NCI-H526 (cell line): Measurements from ENCODE around the gene PLEKHS1.
A peak's percentile ranks its signal among the peaks of the same experiment; 100 is the strongest.
"Not testable (repeated sequence)": the region's sequence is repeated elsewhere in the genome, so short reads cannot be mapped to it uniquely, and the experiment has no call there.

Source experiments
- DNase-seq, 2 experiments: peaks; one replicate each; lab custom pipeline; 2025; lab: John Stamatoyannopoulos, UW

PLEKHS1 gene

DNA sequence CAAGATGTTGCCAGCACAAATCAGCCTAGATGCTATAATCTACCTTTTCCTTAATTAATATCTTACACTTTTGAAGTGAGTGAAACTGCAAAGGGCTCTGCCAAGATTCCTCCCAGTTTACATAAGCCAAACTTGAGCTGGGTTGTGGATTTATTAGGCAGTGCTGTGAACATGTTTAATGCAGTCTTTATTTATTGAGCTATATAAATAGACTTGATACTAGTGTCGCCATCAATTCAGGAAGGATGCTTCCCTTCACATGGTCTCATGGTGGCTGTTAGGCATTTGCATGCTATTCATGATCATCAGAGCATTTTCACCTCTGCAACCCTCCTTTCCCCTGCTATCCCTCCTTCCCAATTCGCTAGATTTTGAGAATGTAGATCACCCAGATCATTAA is 40.2 kb downstream of the PLEKHS1 start:
- peak; percentile 60 to 62 for DNase-seq

DNA sequence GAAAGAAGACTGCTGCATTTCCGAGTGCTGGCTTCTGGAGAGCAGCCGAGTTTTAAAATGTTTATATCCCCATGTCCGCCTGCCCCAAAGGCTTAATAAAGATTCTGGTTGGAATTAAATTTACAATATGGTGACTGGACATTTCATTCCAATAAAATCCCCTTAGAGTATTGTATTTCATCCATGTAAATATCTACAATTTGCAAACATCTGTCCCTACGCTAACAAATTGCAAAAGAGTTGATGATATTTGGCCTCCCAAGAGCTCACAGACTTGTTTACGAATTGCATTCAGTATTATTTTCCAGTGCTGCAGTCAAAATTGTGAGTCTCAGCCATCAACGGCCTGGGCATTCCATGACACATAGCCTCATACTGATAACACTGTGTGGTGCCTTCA is 50.1 kb downstream of the PLEKHS1 start:
- peak; percentile 9 to 14 for DNase-seq

DNA sequence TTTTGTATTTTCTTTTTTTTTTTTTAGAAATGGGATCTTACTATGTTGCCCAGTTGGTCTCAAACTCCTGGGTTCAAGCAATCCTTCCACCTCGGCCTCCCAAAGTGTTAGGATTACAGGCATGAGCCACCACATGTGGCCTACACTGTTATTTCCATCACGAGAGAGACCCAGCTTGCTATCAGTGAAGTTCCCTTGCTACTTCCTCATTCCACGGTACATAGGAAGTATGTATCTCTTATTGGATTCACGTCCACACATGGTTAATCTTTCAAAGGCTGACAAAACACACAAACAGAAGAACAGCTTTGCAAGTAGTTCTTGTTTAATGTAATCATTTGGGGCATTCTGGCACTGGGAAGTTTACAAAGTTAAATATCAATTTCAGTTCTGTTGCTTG is 51.5 kb downstream of the PLEKHS1 start:
- DNase-seq, result no peak

DNA sequence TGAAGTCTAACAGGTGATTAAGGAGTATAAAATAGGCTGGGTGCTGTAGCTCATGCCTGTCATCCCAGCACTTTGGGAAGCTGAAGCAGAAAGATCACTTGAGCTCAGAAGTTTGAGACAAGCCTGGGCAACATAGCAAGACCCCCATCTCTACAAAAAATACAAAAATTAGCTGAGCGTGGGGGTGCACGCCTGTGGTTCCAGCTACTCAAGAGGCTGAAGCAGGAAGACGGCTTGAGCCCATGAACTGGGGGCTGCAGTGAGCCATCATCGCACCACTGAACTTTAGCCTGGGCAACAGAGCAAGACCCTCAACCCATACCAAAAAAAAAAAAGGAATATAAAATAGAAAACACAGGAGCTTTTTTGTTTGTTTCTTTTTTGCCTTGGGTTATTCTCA is 55.0 kb downstream of the PLEKHS1 start:
- DNase-seq, result no peak

DNA sequence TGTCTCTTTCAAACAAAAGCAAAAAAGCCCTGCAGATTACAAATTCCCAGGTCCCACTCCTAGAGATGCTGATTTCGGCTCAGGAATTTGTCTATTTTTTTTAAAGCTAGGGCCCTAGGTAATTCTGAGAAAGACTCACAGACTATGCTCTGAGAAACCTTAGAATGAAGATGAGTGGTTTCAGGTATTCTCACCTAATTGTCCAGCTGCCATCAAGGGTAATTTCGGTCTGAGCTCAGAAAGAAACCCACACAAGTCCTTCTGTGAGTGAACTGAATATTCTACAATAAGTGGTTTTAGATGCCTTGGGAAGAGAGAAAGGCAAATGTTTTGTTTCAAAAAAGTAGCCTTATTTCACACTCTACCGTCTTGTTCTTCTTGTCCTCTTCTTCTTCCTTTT is 56.7 kb downstream of the PLEKHS1 start:
- no peak for DNase-seq

DNA sequence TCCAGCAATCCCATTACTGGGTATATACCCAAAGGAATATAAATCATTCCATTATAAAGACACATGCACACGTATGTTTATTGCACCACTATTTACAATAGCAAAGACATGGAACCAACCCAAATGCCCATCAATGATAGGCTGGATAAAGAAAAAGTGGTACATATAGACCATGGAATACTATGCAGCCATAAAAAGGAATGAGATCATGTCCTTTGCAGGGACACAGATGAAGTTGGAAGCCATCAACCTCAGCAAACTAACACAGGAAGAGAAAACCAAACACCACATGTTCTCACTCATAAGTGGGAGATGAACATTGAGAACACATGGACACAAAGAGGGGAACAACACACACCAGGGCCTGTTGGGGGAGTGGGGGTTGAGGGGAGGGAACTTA is 63.2 kb downstream of the PLEKHS1 start:
- not testable (repeated sequence) for DNase-seq

DNA sequence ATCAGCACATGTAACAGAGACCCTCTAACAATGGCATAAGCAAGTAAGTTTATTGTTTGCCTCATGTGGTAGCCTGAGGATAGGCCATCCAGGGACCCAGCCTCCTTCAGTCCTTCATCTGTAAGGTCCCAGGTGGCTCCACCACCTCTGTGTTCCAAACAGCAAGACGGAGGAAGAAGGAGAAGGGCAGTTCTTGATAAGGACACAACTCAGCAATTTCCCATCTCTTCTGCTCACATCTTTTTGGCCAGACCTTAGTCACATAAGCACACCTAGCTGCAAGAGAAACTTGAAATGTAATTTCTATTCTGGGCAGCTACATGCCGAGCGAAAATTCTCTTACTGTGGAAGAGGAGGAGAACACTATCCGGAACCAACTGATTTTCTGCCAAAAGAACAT is 68.5 kb downstream of the PLEKHS1 start:
- DNase-seq, result no peak

DNA sequence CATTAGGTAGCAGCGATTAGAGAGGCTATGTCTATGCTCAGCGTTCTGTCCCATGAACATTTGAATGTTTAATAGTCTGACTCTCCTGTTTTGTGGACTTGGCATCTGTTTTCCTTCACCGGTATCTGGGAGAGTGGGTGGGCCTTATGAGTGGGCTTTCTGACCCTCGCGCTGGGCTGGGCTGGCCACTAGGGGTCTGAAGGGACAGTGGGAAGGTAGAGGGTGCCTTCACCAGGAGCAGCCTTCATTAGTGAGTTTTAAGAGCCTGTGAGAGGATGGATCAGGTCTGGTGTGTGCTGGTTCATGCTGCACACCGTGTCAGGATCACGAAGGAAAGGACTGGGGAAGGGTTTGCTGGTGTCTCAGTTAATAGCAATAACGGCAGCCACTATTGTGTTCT is 69.0 kb downstream of the PLEKHS1 start:
- peak in 1 of 2 experiments; percentile 1 for DNase-seq

DNA sequence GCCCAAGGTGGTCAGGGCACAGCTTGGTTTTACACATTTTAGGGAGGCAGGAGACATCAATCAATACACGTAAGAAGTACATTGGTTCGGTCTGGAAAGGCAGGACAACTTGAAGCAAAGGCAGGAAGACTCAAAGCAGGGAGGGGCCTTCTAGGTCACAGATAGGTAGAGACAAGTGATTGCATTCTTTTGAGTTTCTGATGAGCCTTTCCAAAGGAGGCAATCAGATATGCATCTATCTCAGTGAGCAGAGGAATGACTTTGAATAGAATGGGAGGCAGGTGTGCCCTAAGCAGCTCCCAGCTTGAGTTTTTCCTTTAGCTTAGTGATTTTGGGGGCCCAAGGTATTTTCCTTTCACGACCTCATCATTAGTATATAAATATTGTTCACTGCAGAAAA is 69.8 kb downstream of the PLEKHS1 start:
- not testable (repeated sequence) for DNase-seq

DNA sequence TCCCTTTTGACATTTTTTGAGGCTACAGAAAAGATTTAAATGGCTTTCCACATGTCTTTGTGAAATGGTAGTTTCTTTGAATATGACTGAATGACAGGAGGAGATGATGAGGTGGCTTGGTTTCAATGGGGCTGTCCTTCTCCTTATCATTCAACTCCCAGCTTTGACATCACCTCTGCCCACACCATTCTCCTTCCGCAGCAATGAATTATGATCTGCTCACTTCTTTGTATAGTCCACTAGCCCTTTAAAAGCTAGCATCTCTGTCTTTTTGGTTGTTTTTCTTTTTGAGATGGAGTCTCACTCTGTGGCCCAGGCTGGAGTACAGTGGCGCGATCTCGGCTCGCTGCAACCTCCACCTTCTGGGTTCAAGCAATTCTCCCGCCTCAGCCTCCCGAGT is 70.7 kb downstream of the PLEKHS1 start:
- DNase-seq, result no peak

DNA sequence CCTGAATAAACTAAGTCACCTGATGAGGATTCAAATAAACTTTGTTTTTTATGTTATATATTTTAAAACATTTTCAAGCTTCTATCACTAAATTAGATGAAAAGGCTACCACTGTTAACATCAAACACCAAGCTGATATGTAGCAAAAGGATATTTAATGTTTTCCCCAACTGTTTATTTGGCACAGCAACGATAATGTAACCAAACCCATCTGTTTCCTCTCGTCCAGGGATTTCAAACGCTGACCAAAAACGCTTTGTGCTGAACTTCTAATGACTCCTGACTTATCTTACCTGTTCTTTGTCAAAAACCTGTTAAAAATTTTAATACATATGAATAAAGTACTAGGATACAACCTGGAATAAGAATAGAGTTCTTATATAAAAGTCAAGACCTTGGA is 71.9 kb downstream of the PLEKHS1 start:
- DNase-seq, result no peak

DNA sequence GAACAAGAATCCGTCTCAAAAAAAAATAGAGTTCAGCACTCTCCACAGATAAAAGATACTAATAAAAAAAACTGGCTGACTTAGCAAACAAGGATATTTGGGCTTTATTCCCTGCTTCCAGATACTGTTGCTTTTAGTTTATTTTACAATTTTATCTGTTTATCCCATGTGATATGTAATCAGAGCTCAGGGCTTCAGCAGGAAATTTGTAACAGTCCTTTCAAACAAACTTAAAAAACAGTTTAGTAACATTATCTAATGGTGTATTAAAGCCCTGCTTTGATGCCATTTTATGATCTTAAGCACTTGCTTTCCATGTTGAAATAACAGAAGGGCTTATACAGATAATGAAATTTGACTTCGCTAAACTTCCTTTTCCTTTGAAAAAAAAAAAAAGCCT is 74.3 kb downstream of the PLEKHS1 start:
- no peak for DNase-seq

DNA sequence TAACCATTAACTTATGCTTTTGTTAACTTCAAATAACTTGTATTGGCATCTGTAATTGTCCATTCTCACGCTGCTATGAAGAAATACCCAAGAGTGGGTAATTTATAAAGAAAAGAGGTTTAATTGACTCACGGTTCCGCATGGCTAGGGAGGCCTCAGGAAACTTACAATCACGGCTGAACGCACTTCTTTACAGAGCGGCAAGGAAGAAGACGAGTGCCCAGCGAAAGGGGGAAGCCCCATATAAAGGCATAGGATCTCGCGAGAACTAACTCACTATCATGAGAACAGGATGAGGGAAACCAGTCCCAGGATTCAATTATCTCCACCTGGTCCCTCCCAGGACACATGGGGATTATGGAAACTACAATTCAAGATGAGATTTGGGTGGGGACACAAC is 77.1 kb downstream of the PLEKHS1 start:
- not testable (repeated sequence) for DNase-seq
